Fibroblast of lung (primary cell): ENCODE measurements around the gene BCL7C.

Experiments used
- EZH2 ChIP-seq: IDR thresholded peaks from 2 replicates; pipeline ENCODE4 v1.5.1; 2012; ENCODE audit warnings: low read length, control low read depth, mild to moderate bottlenecking; ENCODE audit errors: missing control alignments
- TF ChIP-seq, protein P1 (sequence below), 2 donors: IDR thresholded peaks in 1 of 2; conservative IDR thresholded peaks in 1 of 2; 1 replicate in 1 of 2; 2 replicates in 1 of 2; pipeline ENCODE4 v1.5.1; 2011 to 2012; ENCODE audit warnings: low read length in 2 of 2, control low read depth in 1 of 2, inconsistent platforms in 1 of 2, low read depth in 1 of 2, mild to moderate bottlenecking in 1 of 2

GRCh38 chr16:30902029-30902972, 8.4 kb upstream of the BCL7C start:
- TF ChIP-seq, protein P1, sequence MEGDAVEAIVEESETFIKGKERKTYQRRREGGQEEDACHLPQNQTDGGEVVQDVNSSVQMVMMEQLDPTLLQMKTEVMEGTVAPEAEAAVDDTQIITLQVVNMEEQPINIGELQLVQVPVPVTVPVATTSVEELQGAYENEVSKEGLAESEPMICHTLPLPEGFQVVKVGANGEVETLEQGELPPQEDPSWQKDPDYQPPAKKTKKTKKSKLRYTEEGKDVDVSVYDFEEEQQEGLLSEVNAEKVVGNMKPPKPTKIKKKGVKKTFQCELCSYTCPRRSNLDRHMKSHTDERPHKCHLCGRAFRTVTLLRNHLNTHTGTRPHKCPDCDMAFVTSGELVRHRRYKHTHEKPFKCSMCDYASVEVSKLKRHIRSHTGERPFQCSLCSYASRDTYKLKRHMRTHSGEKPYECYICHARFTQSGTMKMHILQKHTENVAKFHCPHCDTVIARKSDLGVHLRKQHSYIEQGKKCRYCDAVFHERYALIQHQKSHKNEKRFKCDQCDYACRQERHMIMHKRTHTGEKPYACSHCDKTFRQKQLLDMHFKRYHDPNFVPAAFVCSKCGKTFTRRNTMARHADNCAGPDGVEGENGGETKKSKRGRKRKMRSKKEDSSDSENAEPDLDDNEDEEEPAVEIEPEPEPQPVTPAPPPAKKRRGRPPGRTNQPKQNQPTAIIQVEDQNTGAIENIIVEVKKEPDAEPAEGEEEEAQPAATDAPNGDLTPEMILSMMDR (conservative IDR thresholded peaks at IDR 0.05 in 1 of 2, IDR thresholded peaks at IDR 0.05 in 1 of 2; ENCODE audit: low read depth in 1 of 2, low read length in 2 of 2) = no peak
- TF ChIP-seq EZH2 = no peak
